Vagina (tissue), 2 donors: ENCODE measurements around the gene SMIM29.

Source experiments
- CTCF ChIP-seq, 3 experiments: fragments of 450-650 bp in 2 of 3; fragments of 200-600 bp in 1 of 3; sonication (generic) in 1 of 3; IDR thresholded peaks; one replicate each; pipeline ENCODE4 v1.5.1; 2017 to 2019; ENCODE audit warnings: antibody characterized with exemption in 3 of 3, mild to moderate bottlenecking in 2 of 3, moderate library complexity in 2 of 3
- POLR2AphosphoS5 ChIP-seq, 2 donors: sonication (generic); formaldehyde crosslinking; IDR thresholded peaks; one replicate each; pipeline ENCODE4 v1.9.0; 2017; ENCODE audit warnings: antibody characterized with exemption in 2 of 2, mild to moderate bottlenecking in 2 of 2, low read depth in 1 of 2; ENCODE audit not compliant: insufficient read depth in 1 of 2

DNA sequence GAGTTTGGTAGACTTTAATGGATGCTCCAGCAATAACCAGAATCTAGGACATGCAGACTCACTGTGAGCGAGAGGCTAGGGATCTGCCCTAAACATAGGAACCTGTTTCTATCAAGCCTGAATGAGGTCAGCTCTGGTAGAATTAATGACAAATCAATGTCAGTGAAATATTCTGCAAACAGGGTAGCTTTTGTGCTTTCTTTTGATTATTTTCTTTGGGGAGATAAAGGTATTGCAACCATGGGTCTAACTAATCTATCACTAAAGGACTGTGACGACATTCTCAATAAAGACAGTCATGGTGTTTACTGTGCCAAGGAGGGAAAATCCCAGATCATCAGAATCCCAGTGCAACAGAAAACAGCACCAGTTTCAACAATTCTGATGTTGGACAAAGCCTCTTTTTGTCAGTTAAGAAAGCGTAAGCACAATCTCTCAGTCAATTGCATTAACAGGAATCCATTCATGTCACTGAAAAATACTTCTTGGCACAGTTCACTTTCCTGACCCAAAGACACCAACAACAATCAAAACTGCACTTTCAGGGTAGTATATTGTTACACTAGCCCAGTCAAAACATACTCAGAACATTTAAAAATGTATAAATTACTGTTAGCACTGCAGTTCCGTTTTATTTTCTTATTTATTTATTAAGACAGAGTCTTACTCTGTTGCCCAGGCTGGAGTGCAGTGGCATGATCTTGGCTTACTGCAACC is 36.8 kb upstream of the SMIM29 start:
- TF ChIP-seq CTCF (IDR thresholded peaks at IDR 0.05): no peak
- no peak for TF ChIP-seq POLR2AphosphoS5 (IDR thresholded peaks at IDR 0.05; ENCODE audit: insufficient read depth in 1 of 2, low read depth in 1 of 2)
